22Rv1 (cell line): ENCODE results near the gene GNG14.
A peak's percentile ranks its signal among the peaks of the same experiment; 100 is the strongest.

Source experiments
- CTCF ChIP-seq: fragments of 450-650 bp; IDR thresholded peaks from 2 replicates; pipeline ENCODE4 v1.5.1; 2017; ENCODE audit warnings: mild to moderate bottlenecking
- ZFX ChIP-seq: fragments of 450-650 bp; IDR thresholded peaks from 2 replicates; pipeline ENCODE4 v1.6.1; 2017; ENCODE audit warnings: antibody characterized with exemption, borderline replicate concordance

- TF ChIP-seq CTCF (0 out of 2 replicates have a peak, but pooled peaks have one; percentile 12), ZFX (no peak)
Measured at GRCh38 chr19:12657966-12658365, 29.8 kb upstream of the GNG14 start.
